ENCODE results near the gene ZC3H12C. TPM values are rescaled to one million over a fixed set of nuclear protein-coding genes. Genes with fewer than 3 reads are reported as not detected.
A peak's percentile ranks its signal among the peaks of the same experiment; 100 is the strongest.

The ZC3H12C gene
- total and polyA plus RNA-seq, 5 experiments from 2014 or later, result 0.03 to 0.08 TPM; not detected in 3

GRCh38 chr11:110147962-110148709 lies 54.9 kb downstream of the ZC3H12C start:
- H3K4me3 Mint-ChIP-seq, result no peak overlapping the region
- no peak for ATAC-seq
- H3K27me3 Mint-ChIP-seq, result peaks cover 3 to 19% (median 5%) of the 10 kb centered on the region in 5 donors
- no peaks in the 10 kb centered on the region for H3K9me3 Mint-ChIP-seq
- POLR2A ChIA-PET, result no interaction called here
- H3K27ac Mint-ChIP-seq, result no peak overlapping the region
- no peaks in the 10 kb centered on the region for H3K4me1 Mint-ChIP-seq
- no peaks in the 10 kb centered on the region for H3K36me3 Mint-ChIP-seq
- no peak for DNase-seq

- POLR2A ChIA-PET, result no interaction called here
- H3K4me3 Mint-ChIP-seq, result no peak overlapping the region
- DNase-seq (no peak), ATAC-seq (no peak)
- no peaks in the 10 kb centered on the region for H3K36me3 Mint-ChIP-seq
- H3K27me3 Mint-ChIP-seq, result peaks cover 4 to 19% (median 8%) of the 10 kb centered on the region in 5 donors
- no peaks in the 10 kb centered on the region for H3K4me1 Mint-ChIP-seq
- no peaks in the 10 kb centered on the region for H3K9me3 Mint-ChIP-seq
- no peak overlapping the region for H3K27ac Mint-ChIP-seq
These were observed 55.9 kb downstream of the ZC3H12C start for GRCh38 chr11:110148775-110149744.

- Mint-ChIP-seq H3K27me3 (peaks cover 0 to 4% (median 3%) of the 10 kb centered on the region in 5 donors), H3K27ac (no peak overlapping the region), H3K9me3 (no peaks in the 10 kb centered on the region), H3K4me1 (no peaks in the 10 kb centered on the region), H3K4me3 (no peak overlapping the region), H3K36me3 (no peaks in the 10 kb centered on the region)
- no peak for DNase-seq
- POLR2A ChIA-PET, result no interaction called here
- no peak for ATAC-seq
These were observed 59.0 kb downstream of the ZC3H12C start for GRCh38 chr11:110152199-110152598.

GRCh38 chr11:110153474-110153873 lies 60.3 kb downstream of the ZC3H12C start:
- POLR2A ChIA-PET, result no interaction called here

GRCh38 chr11:110156503-110156902 lies 63.3 kb downstream of the ZC3H12C start:
- POLR2A ChIA-PET, result no interaction called here
- Mint-ChIP-seq H3K27ac (no peak overlapping the region), H3K27me3 (peaks cover 0 to 7% (median 4%) of the 10 kb centered on the region in 5 donors), H3K9me3 (no peaks in the 10 kb centered on the region), H3K4me1 (no peaks in the 10 kb centered on the region), H3K4me3 (no peak overlapping the region), H3K36me3 (no peaks in the 10 kb centered on the region)
- ATAC-seq, result no peak
- DNase-seq, result no peak

More at GRCh38 chr11:110153474-110153873, 60.3 kb downstream of the ZC3H12C start:
- H3K27ac Mint-ChIP-seq, result no peak overlapping the region
- no peak overlapping the region for H3K4me3 Mint-ChIP-seq
- DNase-seq (no peak), ATAC-seq (no peak)
- H3K27me3 Mint-ChIP-seq, result peaks cover 0 to 5% (median 3%) of the 10 kb centered on the region in 5 donors
- no peaks in the 10 kb centered on the region for H3K36me3 Mint-ChIP-seq
- no peaks in the 10 kb centered on the region for H3K9me3 Mint-ChIP-seq
- H3K4me1 Mint-ChIP-seq, result no peaks in the 10 kb centered on the region

GRCh38 chr11:110158317-110159200 lies 65.4 kb downstream of the ZC3H12C start:
- Mint-ChIP-seq H3K27me3 (peaks cover 0 to 6% (median 3%) of the 10 kb centered on the region in 5 donors), H3K4me1 (no peaks in the 10 kb centered on the region), H3K4me3 (no peak overlapping the region), H3K27ac (peak overlapping the region in 1 of 10 donors; percentile 1), H3K36me3 (no peaks in the 10 kb centered on the region), H3K9me3 (no peaks in the 10 kb centered on the region)
- DNase-seq, result no peak
- POLR2A ChIA-PET, result no interaction called here
- ATAC-seq, result no peak

- Mint-ChIP-seq H3K27ac (no peak overlapping the region), H3K9me3 (no peaks in the 10 kb centered on the region), H3K27me3 (peaks cover 0 to 3% (median 1%) of the 10 kb centered on the region in 5 donors), H3K36me3 (no peaks in the 10 kb centered on the region), H3K4me3 (no peak overlapping the region), H3K4me1 (no peaks in the 10 kb centered on the region)
- POLR2A ChIA-PET, result no interaction called here
- DNase-seq (no peak), ATAC-seq (no peak)
These were observed 66.3 kb downstream of the ZC3H12C start for GRCh38 chr11:110159476-110159875.

GRCh38 chr11:110160016-110160415 lies 66.8 kb downstream of the ZC3H12C start:
- Mint-ChIP-seq H3K4me3 (no peak overlapping the region), H3K27ac (no peak overlapping the region), H3K4me1 (no peaks in the 10 kb centered on the region), H3K27me3 (peaks cover 0 to 3% (median 1%) of the 10 kb centered on the region in 5 donors), H3K36me3 (no peaks in the 10 kb centered on the region), H3K9me3 (no peaks in the 10 kb centered on the region)
- DNase-seq (no peak), ATAC-seq (no peak)
- POLR2A ChIA-PET, result no interaction called here

GRCh38 chr11:110160437-110160836 lies 67.2 kb downstream of the ZC3H12C start:
- no peaks in the 10 kb centered on the region for H3K36me3 Mint-ChIP-seq
- H3K27ac Mint-ChIP-seq, result no peak overlapping the region
- POLR2A ChIA-PET, result no interaction called here
- H3K4me1 Mint-ChIP-seq, result no peaks in the 10 kb centered on the region
- H3K4me3 Mint-ChIP-seq, result no peak overlapping the region
- DNase-seq (no peak), ATAC-seq (no peak)
- H3K9me3 Mint-ChIP-seq, result no peaks in the 10 kb centered on the region
- peaks cover 0 to 4% (median 3%) of the 10 kb centered on the region in 5 donors for H3K27me3 Mint-ChIP-seq

GRCh38 chr11:110161061-110161460 lies 67.9 kb downstream of the ZC3H12C start:
- Mint-ChIP-seq H3K4me1 (no peaks in the 10 kb centered on the region), H3K27ac (no peak overlapping the region), H3K9me3 (no peaks in the 10 kb centered on the region), H3K4me3 (no peak overlapping the region), H3K27me3 (peaks cover 0 to 5% (median 3%) of the 10 kb centered on the region in 5 donors), H3K36me3 (no peaks in the 10 kb centered on the region)
- no peak for DNase-seq
- POLR2A ChIA-PET, result no interaction called here
- no peak for ATAC-seq

GRCh38 chr11:110162216-110162615 lies 69.0 kb downstream of the ZC3H12C start:
- Mint-ChIP-seq H3K4me3 (no peak overlapping the region), H3K27ac (no peak overlapping the region), H3K4me1 (no peaks in the 10 kb centered on the region), H3K36me3 (no peaks in the 10 kb centered on the region), H3K27me3 (peaks cover 0 to 5% (median 3%) of the 10 kb centered on the region in 5 donors), H3K9me3 (no peaks in the 10 kb centered on the region)
- POLR2A ChIA-PET, result no interaction called here
- ATAC-seq, result no peak
- DNase-seq, result no peak

- POLR2A ChIA-PET, result no interaction called here
- Mint-ChIP-seq H3K4me1 (no peaks in the 10 kb centered on the region), H3K9me3 (no peaks in the 10 kb centered on the region), H3K4me3 (no peak overlapping the region), H3K36me3 (no peaks in the 10 kb centered on the region), H3K27ac (no peak overlapping the region), H3K27me3 (peaks cover 0 to 7% (median 0%) of the 10 kb centered on the region in 5 donors)
- ATAC-seq, result no peak
- DNase-seq, result no peak
These were observed 72.1 kb downstream of the ZC3H12C start for GRCh38 chr11:110165039-110165925.

All from naive thymus-derived CD8-positive, alpha-beta T cell (primary cell).